ENCODE results near the gene BOLA2B.

The BOLA2B gene

DNA sequence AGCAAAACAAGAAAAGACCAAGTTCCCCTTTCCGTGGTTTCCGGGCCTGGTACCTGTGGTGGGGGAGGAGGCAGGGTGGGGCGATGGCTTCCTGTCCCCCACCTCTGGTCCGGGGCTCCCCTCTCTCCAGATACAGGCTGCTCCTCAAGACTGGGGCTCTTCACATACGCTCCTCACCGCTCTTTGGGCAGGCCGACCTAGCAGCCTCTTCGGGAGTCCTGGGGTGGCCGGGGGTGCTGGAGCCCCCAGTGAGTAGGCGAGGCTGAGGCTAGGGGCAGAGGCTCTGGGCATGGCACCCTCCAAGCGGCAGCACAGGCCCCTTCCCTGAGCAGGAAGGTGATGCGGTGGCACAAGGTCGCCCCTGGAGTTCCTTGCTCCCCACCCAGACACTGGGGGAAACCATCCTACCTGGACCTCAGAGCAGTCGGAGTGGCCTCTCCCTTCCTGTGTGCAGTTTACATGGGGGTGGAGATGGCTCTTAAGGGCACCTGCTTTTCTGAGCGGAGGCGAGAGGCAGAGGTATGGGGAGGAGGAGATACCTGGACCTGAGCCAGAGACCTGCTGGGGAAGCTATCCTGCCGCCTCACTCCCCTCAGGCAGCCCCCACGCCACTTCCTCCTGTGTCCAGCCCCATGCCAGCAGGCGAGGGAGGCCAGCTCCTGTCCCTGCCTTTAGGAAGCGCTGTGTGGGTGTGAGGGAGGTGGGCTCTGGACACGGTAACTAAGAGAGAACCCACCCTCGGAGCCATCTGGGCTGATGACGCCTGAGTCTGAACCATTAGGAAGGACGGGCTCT, 9.2 kb downstream of the BOLA2B start:
- Histone ChIP-seq H3K36me3 (ENCODE audit: control insufficient read depth in 2 of 2, insufficient read depth in 1 of 2, low read length in 2 of 2) (peaks cover 0 to 15% of the 10 kb centered on the region in 2 experiments; a peak in 1 of 3 replicates), H3K27ac (ENCODE audit: extremely low read depth, low read depth, low read length) (no peak overlapping the region), H3K4me3 (ENCODE audit: low read depth, low read length) (peak overlapping the region; percentile 46), H3K4me1 (ENCODE audit: control insufficient read depth, insufficient read depth, low read length) (peaks cover 3% of the 10 kb centered on the region; the same call in 1 of the 2 replicates), H3K9me3 (ENCODE audit: control insufficient read depth, insufficient read depth, low read depth, low read length) (no peaks in the 10 kb centered on the region)
- CTCF ChIA-PET: interaction anchor here (1.0 to 1.7 kb wide), 2 partner anchors 92 to 225 kb away, joined by 4 read pairs; no protein-coding TSS in a partner anchor
- POLR2A ChIA-PET: interaction anchor here (0.7 to 1.1 kb wide), 3 partner anchors 92 to 131 kb away, joined by 3 to 7 read pairs (median 5); partner anchors contain the start of gene ALDOA
- TF ChIP-seq SCRT2 (tag by site-specific recombination; IDR thresholded peaks at IDR 0.05): no peak
- no peak for TF ChIP-seq ZNF211 (tag by site-specific recombination; IDR thresholded peaks at IDR 0.05; ENCODE audit: low read depth)
- TF ChIP-seq, protein P1, sequence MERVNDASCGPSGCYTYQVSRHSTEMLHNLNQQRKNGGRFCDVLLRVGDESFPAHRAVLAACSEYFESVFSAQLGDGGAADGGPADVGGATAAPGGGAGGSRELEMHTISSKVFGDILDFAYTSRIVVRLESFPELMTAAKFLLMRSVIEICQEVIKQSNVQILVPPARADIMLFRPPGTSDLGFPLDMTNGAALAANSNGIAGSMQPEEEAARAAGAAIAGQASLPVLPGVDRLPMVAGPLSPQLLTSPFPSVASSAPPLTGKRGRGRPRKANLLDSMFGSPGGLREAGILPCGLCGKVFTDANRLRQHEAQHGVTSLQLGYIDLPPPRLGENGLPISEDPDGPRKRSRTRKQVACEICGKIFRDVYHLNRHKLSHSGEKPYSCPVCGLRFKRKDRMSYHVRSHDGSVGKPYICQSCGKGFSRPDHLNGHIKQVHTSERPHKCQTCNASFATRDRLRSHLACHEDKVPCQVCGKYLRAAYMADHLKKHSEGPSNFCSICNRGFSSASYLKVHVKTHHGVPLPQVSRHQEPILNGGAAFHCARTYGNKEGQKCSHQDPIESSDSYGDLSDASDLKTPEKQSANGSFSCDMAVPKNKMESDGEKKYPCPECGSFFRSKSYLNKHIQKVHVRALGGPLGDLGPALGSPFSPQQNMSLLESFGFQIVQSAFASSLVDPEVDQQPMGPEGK (tag by site-specific recombination; IDR thresholded peaks at IDR 0.05): peak; percentile 64
- no peak for TF ChIP-seq REPIN1 (tag by site-specific recombination; IDR thresholded peaks at IDR 0.05; ENCODE audit: low read depth)
- TF ChIP-seq ZNF610 (tag by site-specific recombination; IDR thresholded peaks at IDR 0.05; ENCODE audit: borderline replicate concordance): no peak
- TF ChIP-seq ZSCAN23 (tag by site-specific recombination; IDR thresholded peaks at IDR 0.05): no peak
- no peak for TF ChIP-seq ZNF391 (tag by site-specific recombination; IDR thresholded peaks at IDR 0.05; ENCODE audit: borderline replicate concordance, low read depth)
- no peak for TF ChIP-seq ZBTB1 (tag by site-specific recombination; IDR thresholded peaks at IDR 0.05)
- TF ChIP-seq ZNF600 (tag by site-specific recombination; IDR thresholded peaks at IDR 0.05): peak; percentile 55; the same call in 1 of the 2 replicates
- TF ChIP-seq, protein P2, sequence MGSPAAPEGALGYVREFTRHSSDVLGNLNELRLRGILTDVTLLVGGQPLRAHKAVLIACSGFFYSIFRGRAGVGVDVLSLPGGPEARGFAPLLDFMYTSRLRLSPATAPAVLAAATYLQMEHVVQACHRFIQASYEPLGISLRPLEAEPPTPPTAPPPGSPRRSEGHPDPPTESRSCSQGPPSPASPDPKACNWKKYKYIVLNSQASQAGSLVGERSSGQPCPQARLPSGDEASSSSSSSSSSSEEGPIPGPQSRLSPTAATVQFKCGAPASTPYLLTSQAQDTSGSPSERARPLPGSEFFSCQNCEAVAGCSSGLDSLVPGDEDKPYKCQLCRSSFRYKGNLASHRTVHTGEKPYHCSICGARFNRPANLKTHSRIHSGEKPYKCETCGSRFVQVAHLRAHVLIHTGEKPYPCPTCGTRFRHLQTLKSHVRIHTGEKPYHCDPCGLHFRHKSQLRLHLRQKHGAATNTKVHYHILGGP (tag by site-specific recombination; IDR thresholded peaks at IDR 0.05): no peak
- peak; percentile 43; the same call in 1 of the 2 replicates for TF ChIP-seq ZBTB20 (tag by site-specific recombination; IDR thresholded peaks at IDR 0.05)
- TF ChIP-seq, protein P3, sequence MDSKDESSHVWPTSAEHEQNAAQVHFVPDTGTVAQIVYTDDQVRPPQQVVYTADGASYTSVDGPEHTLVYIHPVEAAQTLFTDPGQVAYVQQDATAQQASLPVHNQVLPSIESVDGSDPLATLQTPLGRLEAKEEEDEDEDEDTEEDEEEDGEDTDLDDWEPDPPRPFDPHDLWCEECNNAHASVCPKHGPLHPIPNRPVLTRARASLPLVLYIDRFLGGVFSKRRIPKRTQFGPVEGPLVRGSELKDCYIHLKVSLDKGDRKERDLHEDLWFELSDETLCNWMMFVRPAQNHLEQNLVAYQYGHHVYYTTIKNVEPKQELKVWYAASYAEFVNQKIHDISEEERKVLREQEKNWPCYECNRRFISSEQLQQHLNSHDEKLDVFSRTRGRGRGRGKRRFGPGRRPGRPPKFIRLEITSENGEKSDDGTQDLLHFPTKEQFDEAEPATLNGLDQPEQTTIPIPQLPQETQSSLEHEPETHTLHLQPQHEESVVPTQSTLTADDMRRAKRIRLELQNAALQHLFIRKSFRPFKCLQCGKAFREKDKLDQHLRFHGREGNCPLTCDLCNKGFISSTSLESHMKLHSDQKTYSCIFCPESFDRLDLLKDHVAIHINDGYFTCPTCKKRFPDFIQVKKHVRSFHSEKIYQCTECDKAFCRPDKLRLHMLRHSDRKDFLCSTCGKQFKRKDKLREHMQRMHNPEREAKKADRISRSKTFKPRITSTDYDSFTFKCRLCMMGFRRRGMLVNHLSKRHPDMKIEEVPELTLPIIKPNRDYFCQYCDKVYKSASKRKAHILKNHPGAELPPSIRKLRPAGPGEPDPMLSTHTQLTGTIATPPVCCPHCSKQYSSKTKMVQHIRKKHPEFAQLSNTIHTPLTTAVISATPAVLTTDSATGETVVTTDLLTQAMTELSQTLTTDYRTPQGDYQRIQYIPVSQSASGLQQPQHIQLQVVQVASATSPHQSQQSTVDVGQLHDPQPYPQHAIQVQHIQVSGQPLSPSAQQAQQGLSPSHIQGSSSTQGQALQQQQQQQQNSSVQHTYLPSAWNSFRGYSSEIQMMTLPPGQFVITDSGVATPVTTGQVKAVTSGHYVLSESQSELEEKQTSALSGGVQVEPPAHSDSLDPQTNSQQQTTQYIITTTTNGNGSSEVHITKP (tag by site-specific recombination; IDR thresholded peaks at IDR 0.05): peak; percentile 54
- TF ChIP-seq ZNF362 (tag by site-specific recombination; IDR thresholded peaks at IDR 0.05): no peak
- no peak for TF ChIP-seq ZNF155 (tag by site-specific recombination; IDR thresholded peaks at IDR 0.05)
- peak; percentile 92 for TF ChIP-seq ZFHX2 (tag by site-specific recombination; conservative IDR thresholded peaks at IDR 0.05)
- 0 out of 2 replicates have a peak, but pooled peaks have one; percentile 30 for TF ChIP-seq ZBTB17 (tag by site-specific recombination; IDR thresholded peaks at IDR 0.05)
- TF ChIP-seq EGR2 (tag by site-specific recombination; IDR thresholded peaks at IDR 0.05; ENCODE audit: low read depth): peak; percentile 94
- TF ChIP-seq IKZF3 (tag by site-specific recombination; IDR thresholded peaks at IDR 0.05): peak; percentile 28; the same call in 1 of the 2 replicates
- TF ChIP-seq ZNF501 (tag by site-specific recombination; IDR thresholded peaks at IDR 0.05): no peak
- peak; percentile 31 for TF ChIP-seq GLIS2 (tag by site-specific recombination; IDR thresholded peaks at IDR 0.05)
- no peak for TF ChIP-seq ZNF133 (tag by site-specific recombination; IDR thresholded peaks at IDR 0.05)
- 0 out of 2 replicates have a peak, but pooled peaks have one; percentile 21 for TF ChIP-seq ZBTB8A (tag by site-specific recombination; IDR thresholded peaks at IDR 0.05)
- 0 out of 2 replicates have a peak, but pooled peaks have one; percentile 22 for TF ChIP-seq ZNF10 (tag by site-specific recombination; IDR thresholded peaks at IDR 0.05)
- TF ChIP-seq ZIC2 (tag by site-specific recombination; IDR thresholded peaks at IDR 0.05): peak; percentile 87
- peak; percentile 61; the same call in 1 of the 2 replicates for TF ChIP-seq WT1 (tag by site-specific recombination; IDR thresholded peaks at IDR 0.05)
- TF ChIP-seq, protein P4, sequence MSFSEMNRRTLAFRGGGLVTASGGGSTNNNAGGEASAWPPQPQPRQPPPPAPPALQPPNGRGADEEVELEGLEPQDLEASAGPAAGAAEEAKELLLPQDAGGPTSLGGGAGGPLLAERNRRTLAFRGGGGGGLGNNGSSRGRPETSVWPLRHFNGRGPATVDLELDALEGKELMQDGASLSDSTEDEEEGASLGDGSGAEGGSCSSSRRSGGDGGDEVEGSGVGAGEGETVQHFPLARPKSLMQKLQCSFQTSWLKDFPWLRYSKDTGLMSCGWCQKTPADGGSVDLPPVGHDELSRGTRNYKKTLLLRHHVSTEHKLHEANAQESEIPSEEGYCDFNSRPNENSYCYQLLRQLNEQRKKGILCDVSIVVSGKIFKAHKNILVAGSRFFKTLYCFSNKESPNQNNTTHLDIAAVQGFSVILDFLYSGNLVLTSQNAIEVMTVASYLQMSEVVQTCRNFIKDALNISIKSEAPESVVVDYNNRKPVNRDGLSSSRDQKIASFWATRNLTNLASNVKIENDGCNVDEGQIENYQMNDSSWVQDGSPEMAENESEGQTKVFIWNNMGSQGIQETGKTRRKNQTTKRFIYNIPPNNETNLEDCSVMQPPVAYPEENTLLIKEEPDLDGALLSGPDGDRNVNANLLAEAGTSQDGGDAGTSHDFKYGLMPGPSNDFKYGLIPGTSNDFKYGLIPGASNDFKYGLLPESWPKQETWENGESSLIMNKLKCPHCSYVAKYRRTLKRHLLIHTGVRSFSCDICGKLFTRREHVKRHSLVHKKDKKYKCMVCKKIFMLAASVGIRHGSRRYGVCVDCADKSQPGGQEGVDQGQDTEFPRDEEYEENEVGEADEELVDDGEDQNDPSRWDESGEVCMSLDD (tag by site-specific recombination; IDR thresholded peaks at IDR 0.05): 0 out of 2 replicates have a peak, but pooled peaks have one; percentile 33
- no peak for TF ChIP-seq YY1 (tag by site-specific recombination; IDR thresholded peaks at IDR 0.05)
